DOHH2 (cell line): ENCODE data around the gene DISC1.
"Not testable (repeated sequence)": the region's sequence is repeated elsewhere in the genome, so short reads cannot be mapped to it uniquely, and the experiment has no call there.

Source experiments
- EZH2phosphoT487 ChIP-seq: fragments of 200-600 bp; sonication (generic); IDR thresholded peaks from 2 replicates; pipeline ENCODE4 v1.6.1; 2017; ENCODE audit warnings: borderline replicate concordance, mild to moderate bottlenecking, antibody characterized with exemption, low read length, moderate library complexity, mixed read lengths
- TF ChIP-seq, protein P1 (sequence below): fragments of 200-600 bp; sonication (generic); IDR thresholded peaks from one replicate; pipeline ENCODE4 v1.5.1; 2014; ENCODE audit warnings: antibody characterized with exemption, mild to moderate bottlenecking, low read depth, low read length; ENCODE audit not compliant: poor library complexity, severe bottlenecking

DNA sequence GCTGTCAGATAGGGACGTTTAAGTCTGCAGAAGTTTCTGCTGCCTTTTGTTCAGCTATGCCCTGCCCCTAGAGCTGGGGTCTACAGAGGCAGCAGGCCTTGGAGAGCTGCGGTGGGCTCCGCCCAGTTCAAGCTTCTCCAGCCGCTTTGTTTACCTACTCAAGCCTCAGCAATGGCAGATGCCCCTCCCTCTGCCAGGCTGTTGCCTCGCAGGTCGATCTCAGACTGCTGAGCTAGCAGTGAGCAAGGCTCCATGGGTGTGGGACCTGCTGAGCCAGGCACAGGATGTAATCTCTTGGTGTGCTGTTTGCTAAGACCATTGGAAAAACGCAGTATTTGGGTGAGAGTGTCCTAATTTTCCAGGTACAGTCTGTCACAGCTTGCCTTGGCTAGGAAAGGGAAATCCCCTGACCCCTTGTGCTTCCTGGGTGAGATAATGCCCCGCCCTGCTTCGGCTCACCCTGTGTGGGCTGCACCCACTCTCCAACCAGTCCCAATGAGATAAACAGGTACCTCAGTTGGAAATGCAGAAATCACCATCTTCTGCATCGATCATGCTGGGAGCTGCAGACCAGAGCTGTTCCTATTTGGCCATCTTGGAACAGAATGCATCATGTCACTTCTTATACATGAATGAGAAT lies 25.2 kb downstream of the DISC1 start:
- TF ChIP-seq, protein P1, sequence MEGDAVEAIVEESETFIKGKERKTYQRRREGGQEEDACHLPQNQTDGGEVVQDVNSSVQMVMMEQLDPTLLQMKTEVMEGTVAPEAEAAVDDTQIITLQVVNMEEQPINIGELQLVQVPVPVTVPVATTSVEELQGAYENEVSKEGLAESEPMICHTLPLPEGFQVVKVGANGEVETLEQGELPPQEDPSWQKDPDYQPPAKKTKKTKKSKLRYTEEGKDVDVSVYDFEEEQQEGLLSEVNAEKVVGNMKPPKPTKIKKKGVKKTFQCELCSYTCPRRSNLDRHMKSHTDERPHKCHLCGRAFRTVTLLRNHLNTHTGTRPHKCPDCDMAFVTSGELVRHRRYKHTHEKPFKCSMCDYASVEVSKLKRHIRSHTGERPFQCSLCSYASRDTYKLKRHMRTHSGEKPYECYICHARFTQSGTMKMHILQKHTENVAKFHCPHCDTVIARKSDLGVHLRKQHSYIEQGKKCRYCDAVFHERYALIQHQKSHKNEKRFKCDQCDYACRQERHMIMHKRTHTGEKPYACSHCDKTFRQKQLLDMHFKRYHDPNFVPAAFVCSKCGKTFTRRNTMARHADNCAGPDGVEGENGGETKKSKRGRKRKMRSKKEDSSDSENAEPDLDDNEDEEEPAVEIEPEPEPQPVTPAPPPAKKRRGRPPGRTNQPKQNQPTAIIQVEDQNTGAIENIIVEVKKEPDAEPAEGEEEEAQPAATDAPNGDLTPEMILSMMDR = not testable (repeated sequence)
- not testable (repeated sequence) for TF ChIP-seq EZH2phosphoT487
